Right lobe of liver (tissue), 6 donors: ENCODE measurements around the gene RNF223. TPM values are rescaled to one million over a fixed set of nuclear protein-coding genes. Genes with fewer than 3 reads are reported as not detected.

Experiments used
- ATAC-seq, 4 donors: fragments of 200-7000 bp; cut with Tn5 transposase; one replicate each; pipeline ENCODE4 v1.9.1; 2020; ENCODE audit warnings: mild to moderate bottlenecking in 4 of 4, moderate library complexity in 4 of 4
- DNase-seq, 3 donors: peaks; one replicate each; pipeline ENCODE4 v3.0.0-alpha.2; 2020
- H3K27ac ChIP-seq, 3 donors: fragments of 200-600 bp; one replicate each; pipeline ENCODE4 v1.8.0; 2022
- H3K27me3 ChIP-seq, 2 donors: fragments of 200-600 bp; one replicate each; pipeline ENCODE4 v1.8.0; 2022
- H3K36me3 ChIP-seq, 4 donors: fragments of 200-600 bp; sonication (generic) in 1 of 4; one replicate each; pipeline versions ENCODE4 v1.5.1 to v1.8.0; 2017 to 2022; ENCODE audit warnings: control low read depth in 1 of 4
- H3K4me1 ChIP-seq, 4 donors: fragments of 200-600 bp; sonication (generic) in 1 of 4; one replicate each; pipeline versions ENCODE4 v1.5.1 to v1.8.0; 2017 to 2022; ENCODE audit warnings: control low read depth in 1 of 4
- H3K4me3 ChIP-seq, 3 donors: fragments of 200-600 bp; one replicate each; pipeline ENCODE4 v1.8.0; 2022
- H3K9me3 ChIP-seq, 4 donors: fragments of 200-600 bp; sonication (generic) in 1 of 4; one replicate each; pipeline versions ENCODE4 v1.5.1 to v1.8.0; 2017 to 2022; ENCODE audit warnings: control low read depth in 1 of 4
- POLR2A ChIP-seq: fragments of 450-650 bp; IDR thresholded peaks from one replicate; pipeline ENCODE4 v1.6.1; 2017; ENCODE audit warnings: antibody characterized with exemption, mild to moderate bottlenecking
- WGBS: methylation state at CpG from one replicate; pipeline ENCODE4 v1.1.6; 2018; ENCODE audit warnings: low coverage, low lambda C conversion rate; ENCODE audit not compliant: insufficient coverage; ENCODE audit errors: missing lambda C conversion rate; 5-methylcytosine and 5-hydroxymethylcytosine counted together
- intact Hi-C, 2 donors: fragments of 100-400 bp; cut with DNase I; formaldehyde crosslinking; loops; one replicate each; pipeline versions ENCODE4 v1.11.2 to v1.14.1; 2022
- total RNA-seq, 6 experiments: library from RNA; depleted of rRNA in 2 of 6; stranded (reverse); fragments of >200 nt in 2 of 6; fragmentation: NEBNext Ultra II Directional in 3 of 6; extraction: Animal tissue kit (Norgen Biotek cat#: 25700) in 3 of 6; gene quantifications; one replicate each; pipeline versions ENCODE4 v1.1.0 to v1.2.4, GENCODE V29; 2016 to 2023
- TF ChIP-seq, protein P1 (sequence below), 4 donors: fragments of 200-600 bp in 3 of 4; fragments of 450-650 bp in 1 of 4; IDR thresholded peaks; one replicate each; pipeline versions ENCODE4 v1.5.1 to v1.8.0; 2016 to 2022; ENCODE audit warnings: antibody characterized with exemption in 4 of 4, mild to moderate bottlenecking in 2 of 4
- donor health status: DM: no; HTN: yes; CAD: no.
- donor health status: DM: no; HTN: no; CAD: no.
- donor health status: DM: no; HTN: no; CAD: no.
- donor health status: DM: no; HTN: yes; CAD: no.
- donor health status: DM: no; HTN: yes; CAD: no.

RNF223 gene
- total RNA-seq, 6 experiments from 2014 or later: not detected

DNA sequence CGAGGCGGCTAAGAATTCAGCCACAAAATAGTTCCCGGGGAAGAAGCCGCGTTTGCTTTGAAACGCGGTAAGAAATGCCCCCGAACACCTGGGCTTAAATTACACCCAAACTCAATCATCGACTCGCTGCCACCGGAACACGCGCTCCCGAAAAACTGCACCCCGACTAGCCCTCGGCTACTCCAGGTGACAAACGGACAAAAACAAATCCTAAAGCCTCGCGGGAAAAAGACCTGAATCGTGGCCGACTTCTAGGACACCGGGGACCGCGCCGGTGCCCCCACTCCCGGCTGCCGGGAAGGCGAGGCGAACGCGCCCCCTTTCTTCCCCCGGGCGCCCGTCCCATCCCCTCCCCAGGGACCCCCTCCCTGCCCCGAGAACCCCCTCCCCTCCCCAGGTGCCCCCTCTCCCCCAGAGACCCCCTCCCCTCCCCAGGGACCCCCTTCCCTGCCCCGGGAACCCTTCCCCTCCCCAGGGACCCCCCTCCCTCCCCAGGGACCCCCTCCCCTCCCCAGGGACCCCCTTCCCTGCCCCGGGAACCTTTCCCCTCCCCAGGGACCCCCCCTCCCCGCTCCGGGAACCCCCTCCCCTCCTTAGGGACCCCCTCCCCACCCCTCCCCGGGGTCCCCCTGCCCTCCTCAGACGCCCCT, 41.2 kb upstream of the RNF223 start:
- Histone ChIP-seq H3K4me1 (no peaks in the 10 kb centered on the region), H3K27ac (no peak overlapping the region), H3K36me3 (no peaks in the 10 kb centered on the region), H3K9me3 (no peaks in the 10 kb centered on the region), H3K4me3 (peak overlapping the region; percentile 51 to 95 (median 79)), H3K27me3 (no peaks in the 10 kb centered on the region)
- WGBS: 14% methylated on average over 20 of the region's 41 CpGs
- ATAC-seq (no peak), DNase-seq (no peak)
- TF ChIP-seq, protein P1, sequence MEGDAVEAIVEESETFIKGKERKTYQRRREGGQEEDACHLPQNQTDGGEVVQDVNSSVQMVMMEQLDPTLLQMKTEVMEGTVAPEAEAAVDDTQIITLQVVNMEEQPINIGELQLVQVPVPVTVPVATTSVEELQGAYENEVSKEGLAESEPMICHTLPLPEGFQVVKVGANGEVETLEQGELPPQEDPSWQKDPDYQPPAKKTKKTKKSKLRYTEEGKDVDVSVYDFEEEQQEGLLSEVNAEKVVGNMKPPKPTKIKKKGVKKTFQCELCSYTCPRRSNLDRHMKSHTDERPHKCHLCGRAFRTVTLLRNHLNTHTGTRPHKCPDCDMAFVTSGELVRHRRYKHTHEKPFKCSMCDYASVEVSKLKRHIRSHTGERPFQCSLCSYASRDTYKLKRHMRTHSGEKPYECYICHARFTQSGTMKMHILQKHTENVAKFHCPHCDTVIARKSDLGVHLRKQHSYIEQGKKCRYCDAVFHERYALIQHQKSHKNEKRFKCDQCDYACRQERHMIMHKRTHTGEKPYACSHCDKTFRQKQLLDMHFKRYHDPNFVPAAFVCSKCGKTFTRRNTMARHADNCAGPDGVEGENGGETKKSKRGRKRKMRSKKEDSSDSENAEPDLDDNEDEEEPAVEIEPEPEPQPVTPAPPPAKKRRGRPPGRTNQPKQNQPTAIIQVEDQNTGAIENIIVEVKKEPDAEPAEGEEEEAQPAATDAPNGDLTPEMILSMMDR (IDR thresholded peaks at IDR 0.05): no peak
- TF ChIP-seq POLR2A: no peak
- intact Hi-C loops: no loop called here

DNA sequence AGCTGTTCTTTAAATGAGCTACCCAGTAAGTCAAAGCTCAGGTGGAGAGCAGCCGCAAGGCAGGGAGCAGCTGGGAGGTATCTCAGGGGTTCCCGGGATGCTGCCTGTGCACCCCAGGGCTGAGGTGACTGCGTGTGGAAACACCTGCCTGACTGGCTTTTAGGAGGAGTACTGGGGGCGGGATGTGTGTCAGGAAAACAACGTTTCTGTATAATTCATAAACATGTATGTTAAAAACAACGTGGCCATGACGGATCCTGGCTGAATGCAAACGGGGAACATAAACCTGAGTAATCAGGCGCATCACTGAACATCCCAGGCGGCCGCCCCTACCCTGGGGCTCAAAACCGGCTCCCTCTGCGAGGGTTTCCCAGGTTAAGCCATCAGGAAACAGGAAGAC, 40.3 kb upstream of the RNF223 start:
- Histone ChIP-seq H3K4me1 (no peaks in the 10 kb centered on the region), H3K9me3 (no peaks in the 10 kb centered on the region), H3K27me3 (no peaks in the 10 kb centered on the region), H3K27ac (no peak overlapping the region), H3K4me3 (no peak overlapping the region), H3K36me3 (no peaks in the 10 kb centered on the region)
- 78% methylated on average over 9 of the region's 13 CpGs for WGBS
- ATAC-seq (no peak), DNase-seq (peak in 1 of 3 donors; percentile 38)
- intact Hi-C loops: no loop called here
- no peak for TF ChIP-seq POLR2A
- TF ChIP-seq, protein P1 (IDR thresholded peaks at IDR 0.05): no peak

DNA sequence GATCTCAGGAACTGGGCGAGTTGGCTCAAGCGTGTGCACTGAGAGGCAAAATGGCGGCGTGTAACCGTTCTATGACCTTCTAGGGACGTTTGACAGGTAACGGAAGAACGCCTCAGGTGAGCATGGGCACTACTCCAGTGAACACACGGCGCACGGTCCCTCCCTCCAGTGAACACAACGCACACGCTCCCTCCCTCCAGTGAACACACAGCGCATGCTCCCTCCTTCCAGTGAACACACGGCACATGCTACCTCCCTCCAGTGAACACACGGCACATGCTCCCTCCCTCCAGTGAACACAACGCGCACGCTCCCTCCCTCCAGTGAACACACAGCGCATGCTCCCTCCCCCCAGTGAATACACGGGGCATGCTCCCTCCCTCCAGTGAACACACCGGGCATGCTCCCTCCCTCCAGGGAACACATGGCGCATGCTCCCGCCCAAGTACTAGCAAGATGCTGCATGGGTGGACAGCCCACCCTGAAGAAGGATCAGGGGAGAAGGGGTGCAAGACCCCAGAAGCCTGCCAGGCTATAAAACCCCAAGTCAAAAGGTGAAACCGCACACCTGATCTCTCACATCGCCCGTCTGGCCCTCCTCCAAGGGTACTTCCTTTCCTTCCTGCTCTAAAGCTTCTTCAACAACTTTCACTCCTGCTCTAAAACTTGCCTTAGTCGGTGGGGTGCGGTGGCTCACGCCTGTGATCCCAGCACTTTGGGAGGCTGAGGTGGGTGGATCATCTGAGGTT, 38.3 kb upstream of the RNF223 start:
- H3K9me3 ChIP-seq: no peaks in the 10 kb centered on the region
- intact Hi-C loops: no loop called here
- H3K27ac ChIP-seq: no peak overlapping the region
- no peak for ATAC-seq
- no peak overlapping the region for H3K4me3 ChIP-seq
- no peaks in the 10 kb centered on the region for H3K27me3 ChIP-seq
- no peaks in the 10 kb centered on the region for H3K4me1 ChIP-seq
- DNase-seq: peak in 1 of 3 donors; percentile 44
- TF ChIP-seq POLR2A: no peak
- TF ChIP-seq, protein P1 (IDR thresholded peaks at IDR 0.05): no peak
- 97% methylated on average over 25 of the region's 30 CpGs for WGBS
- H3K36me3 ChIP-seq: no peaks in the 10 kb centered on the region

DNA sequence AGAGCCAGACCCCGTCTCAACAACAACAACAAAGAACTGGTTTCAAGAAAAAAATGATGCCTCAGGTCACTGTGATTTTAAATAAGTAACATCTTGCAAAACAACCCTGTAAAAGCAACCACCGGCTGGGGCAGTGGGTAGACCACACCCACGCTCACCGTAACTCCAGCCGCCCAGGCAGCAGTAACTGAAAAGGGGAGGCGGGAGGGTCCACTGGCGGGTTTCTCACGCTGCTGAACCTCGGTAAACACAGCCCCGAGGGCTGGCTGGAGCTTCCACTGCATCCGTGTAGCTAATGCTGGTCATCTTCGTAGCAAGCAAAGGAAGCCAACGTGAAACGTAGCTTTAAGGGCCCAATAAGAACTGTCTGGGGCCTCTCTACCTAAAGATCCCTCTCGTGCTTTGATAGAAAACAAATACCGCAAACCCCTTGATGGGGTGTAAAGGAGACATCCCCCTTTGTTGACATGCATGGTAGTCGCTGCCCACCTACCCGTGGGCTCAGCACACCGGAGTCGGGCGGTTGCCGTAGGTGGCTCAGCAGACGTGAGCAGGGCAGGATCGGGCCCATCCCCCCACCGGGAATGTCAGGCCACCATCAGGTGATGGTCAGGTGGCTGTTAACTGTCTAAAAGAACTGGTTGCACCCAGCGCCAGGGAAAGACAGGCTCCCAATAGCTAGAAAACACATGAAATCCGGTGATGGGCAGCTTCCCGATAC, 37.6 kb upstream of the RNF223 start:
- TF ChIP-seq, protein P1 (IDR thresholded peaks at IDR 0.05): no peak
- WGBS: 94% methylated on average over 10 of the region's 28 CpGs
- no peak overlapping the region for H3K27ac ChIP-seq

More for the DNA sequence above, 37.6 kb upstream of the RNF223 start:
- intact Hi-C loops: no loop called here
- no peaks in the 10 kb centered on the region for H3K9me3 ChIP-seq
- no peaks in the 10 kb centered on the region for H3K4me1 ChIP-seq
- no peaks in the 10 kb centered on the region for H3K36me3 ChIP-seq
- H3K4me3 ChIP-seq: no peak overlapping the region
- ATAC-seq: no peak
- H3K27me3 ChIP-seq: no peaks in the 10 kb centered on the region
- DNase-seq: peak in 1 of 3 donors; percentile 35
